Ascending aorta (tissue), 2 donors: ENCODE measurements around the gene RNASE7. TPM values are rescaled to one million over a fixed set of nuclear protein-coding genes. Genes with fewer than 3 reads are reported as not detected.

Experiments used
- DNase-seq, 2 donors: peaks; one replicate each; pipeline ENCODE4 v3.0.0-alpha.2; 2019; ENCODE audit warnings: low spot score in 2 of 2
- H3K27ac ChIP-seq, 2 donors: fragments of 200-600 bp; sonication (generic); one replicate each; pipeline ENCODE4 v1.5.1; 2016 to 2017; ENCODE audit warnings: mild to moderate bottlenecking in 1 of 2
- H3K27me3 ChIP-seq: fragments of 200-600 bp; sonication (generic); one replicate; pipeline ENCODE4 v1.5.1; 2017
- H3K36me3 ChIP-seq, 2 donors: fragments of 200-600 bp; sonication (generic); one replicate each; pipeline ENCODE4 v1.5.1; 2016
- H3K4me1 ChIP-seq, 2 donors: fragments of 200-600 bp; sonication (generic); one replicate each; pipeline ENCODE4 v1.5.1; 2016 to 2017; ENCODE audit warnings: mild to moderate bottlenecking in 1 of 2
- H3K4me3 ChIP-seq, 2 donors: fragments of 200-600 bp; sonication (generic); one replicate each; pipeline ENCODE4 v1.5.1; 2016 to 2017; ENCODE audit warnings: mild to moderate bottlenecking in 1 of 2
- H3K9me3 ChIP-seq, 2 donors: fragments of 200-600 bp; sonication (generic); one replicate each; pipeline ENCODE4 v1.5.1; 2016
- CTCF ChIP-seq, 3 experiments: fragments of 200-600 bp in 2 of 3; fragments of 450-650 bp in 1 of 3; sonication (generic) in 2 of 3; IDR thresholded peaks; one replicate each; pipeline ENCODE4 v1.5.1; 2016 to 2019; ENCODE audit warnings: antibody characterized with exemption in 3 of 3, mild to moderate bottlenecking in 1 of 3, moderate library complexity in 1 of 3
- intact Hi-C: fragments of 100-400 bp; cut with DNase I; formaldehyde crosslinking; loops from one replicate; pipeline ENCODE4 v1.15.1; 2023
- total RNA-seq: library from RNA; depleted of rRNA; stranded (reverse); fragments of >200 nt; gene quantifications from one replicate; pipeline ENCODE4 v1.1.0, GENCODE V29; 2016

The RNASE7 gene
- total RNA-seq, 1 donor from 2014 or later = not detected

DNA sequence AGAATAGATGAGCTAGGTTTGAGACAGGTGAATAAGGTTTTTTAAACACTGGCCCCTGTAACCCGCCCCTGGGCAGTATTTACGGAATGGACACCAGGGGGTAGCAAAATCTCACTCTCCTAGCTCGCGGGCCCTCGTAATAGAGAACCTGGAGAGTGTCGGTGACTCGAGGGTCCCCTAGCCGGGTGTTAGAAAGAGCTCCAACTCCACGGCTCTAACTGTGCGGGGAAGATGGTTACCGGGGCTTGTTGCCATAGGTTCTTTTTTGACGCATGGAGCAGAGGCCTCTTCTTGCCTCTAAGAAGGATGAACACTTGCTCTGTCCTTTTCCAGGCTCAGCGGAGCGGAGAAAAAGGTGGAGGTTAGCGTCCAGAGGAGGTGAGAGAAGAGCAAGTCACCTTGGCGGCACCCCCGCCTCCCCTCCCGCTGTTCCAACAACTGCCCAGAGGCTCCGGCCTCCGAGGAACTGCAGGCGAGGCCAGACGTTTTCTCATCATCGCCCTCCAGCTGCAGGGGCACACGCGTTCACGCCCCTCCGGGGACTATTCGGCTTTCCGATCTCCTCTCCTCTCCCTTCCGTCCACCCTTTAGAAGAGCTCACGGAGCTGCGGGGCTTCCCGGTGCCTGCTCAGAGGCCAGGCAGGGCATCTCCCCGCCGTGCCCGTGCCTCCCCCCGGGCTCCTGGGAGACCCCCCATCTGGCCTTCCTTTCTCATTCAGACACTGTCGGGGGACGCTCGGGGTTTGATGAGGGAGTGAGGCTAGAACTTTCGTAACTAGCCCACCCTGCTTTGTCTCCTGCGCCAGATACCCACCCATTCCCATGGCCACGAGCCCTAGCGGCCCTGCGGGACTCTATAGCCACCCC lies 26.6 kb downstream of the RNASE7 start:
- TF ChIP-seq CTCF (IDR thresholded peaks at IDR 0.05) = peak; percentile 67 to 81 (median 68)
- Histone ChIP-seq H3K36me3 (peaks cover 2 to 8% of the 10 kb centered on the region in 2 donors), H3K9me3 (no peaks in the 10 kb centered on the region), H3K27ac (peak overlapping the region; percentile 95 to 96), H3K27me3 (no peaks in the 10 kb centered on the region), H3K4me1 (peaks cover 11 to 25% of the 10 kb centered on the region in 2 donors), H3K4me3 (peak overlapping the region; percentile 68 to 83)
- intact Hi-C loops = loop anchor here (1.0 kb wide), 2 partner anchors 24 to 36 kb away; no protein-coding TSS in a partner anchor
- DNase-seq = peak in 1 of 2 donors; percentile 83

- peak overlapping the region; percentile 95 to 96 for H3K27ac ChIP-seq
- DNase-seq = no peak
- TF ChIP-seq CTCF (IDR thresholded peaks at IDR 0.05) = no peak
These were observed 27.4 kb downstream of the RNASE7 start for GRCh38 chr14:21069388-21070082.

GRCh38 chr14:21070083-21070609 lies 28.0 kb downstream of the RNASE7 start, which contains the start of gene ARHGEF40:
Gene ARHGEF40, plus strand, starts transcription at chr14:21070304. Its CDS starts 93 bp downstream, at chr14:21070397.
- intact Hi-C loops = no loop called here
- Histone ChIP-seq H3K9me3 (no peaks in the 10 kb centered on the region), H3K4me3 (peak within 1 kb of the TSS; percentile 68 to 83), H3K4me1 (peaks cover 11 to 25% of the 10 kb centered on the region in 2 donors), H3K27me3 (no peaks in the 10 kb centered on the region), H3K27ac (peak within 1 kb of the TSS; percentile 95 to 96), H3K36me3 (peaks cover 16 to 18% of the 10 kb centered on the region in 2 donors)
- peak in 1 of 2 donors; percentile 84 for DNase-seq
- TF ChIP-seq CTCF (IDR thresholded peaks at IDR 0.05) = no peak

More at GRCh38 chr14:21069388-21070082, 27.4 kb downstream of the RNASE7 start:
- Histone ChIP-seq H3K4me3 (peak overlapping the region; percentile 68 to 83), H3K9me3 (no peaks in the 10 kb centered on the region), H3K36me3 (peaks cover 10 to 15% of the 10 kb centered on the region in 2 donors), H3K4me1 (peaks cover 11 to 25% of the 10 kb centered on the region in 2 donors), H3K27me3 (no peaks in the 10 kb centered on the region)
- intact Hi-C loops = loop anchor here (1.0 kb wide), 2 partner anchors 23 to 35 kb away; no protein-coding TSS in a partner anchor

DNA sequence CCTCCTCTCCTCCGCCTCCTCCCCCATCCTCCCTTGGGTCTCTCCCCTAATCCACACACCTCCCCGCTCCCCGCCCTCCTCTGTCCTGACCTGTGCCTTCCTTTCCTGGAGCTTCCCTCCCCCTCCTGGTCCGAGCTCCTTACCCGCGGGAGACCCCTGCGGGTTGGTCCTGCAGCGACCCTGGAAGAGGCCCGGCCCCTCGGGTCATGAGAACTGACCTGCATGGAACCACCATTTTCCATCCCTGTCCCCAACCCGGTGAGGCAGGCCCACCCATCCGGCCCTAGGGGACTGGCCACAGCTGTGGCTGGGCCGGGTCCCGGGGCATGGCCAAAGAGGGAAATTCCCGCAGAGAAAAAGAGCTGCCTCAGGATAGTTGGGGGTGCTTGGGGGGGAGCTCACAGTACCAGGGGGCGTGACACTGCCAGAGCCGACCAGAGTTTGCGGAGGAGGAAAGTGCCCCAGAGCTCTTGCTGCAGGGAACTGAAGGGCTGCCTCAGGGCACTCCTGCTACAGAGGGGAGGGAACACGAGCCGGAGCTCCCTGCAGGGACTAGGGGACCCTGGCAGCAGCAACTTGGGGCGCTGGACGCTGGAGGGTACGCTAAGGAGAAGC lies 28.6 kb downstream of the RNASE7 start:
- H3K27ac ChIP-seq = peak overlapping the region; percentile 95 to 96
- H3K9me3 ChIP-seq = no peaks in the 10 kb centered on the region
- no peaks in the 10 kb centered on the region for H3K27me3 ChIP-seq
- TF ChIP-seq CTCF (IDR thresholded peaks at IDR 0.05) = no peak
- intact Hi-C loops = loop anchor here (1.0 kb wide), 1 partner anchor 17 kb away; no protein-coding TSS in a partner anchor
- H3K36me3 ChIP-seq = peaks cover 22 to 23% of the 10 kb centered on the region in 2 donors
- peak in 1 of 2 donors; percentile 75 for DNase-seq
- H3K4me3 ChIP-seq = peak overlapping the region; percentile 68 to 83
- peaks cover 11 to 25% of the 10 kb centered on the region in 2 donors for H3K4me1 ChIP-seq
